Lung (tissue), 12 donors: ENCODE measurements around the gene NCOA6. TPM values are rescaled to one million over a fixed set of nuclear protein-coding genes. Genes with fewer than 3 reads are reported as not detected.
A peak's percentile ranks its signal among the peaks of the same experiment; 100 is the strongest.

Experiments used
- ATAC-seq: fragments of 200-7000 bp; cut with Tn5 transposase; one replicate; pipeline ENCODE4 v1.9.1; 2020; ENCODE audit warnings: moderate number of reproducible peaks; ENCODE audit not compliant: insufficient read depth, low FRiP score
- DNase-seq, 3 donors: peaks; one replicate each; pipeline ENCODE4 v3.0.0-alpha.2; 2013 to 2017
- H3K27ac ChIP-seq, 2 donors: one replicate each; pipeline ENCODE4 v1.5.1; 2013; ENCODE audit warnings: mild to moderate bottlenecking in 2 of 2, moderate library complexity in 2 of 2, control low read depth in 1 of 2, inconsistent platforms in 1 of 2, low read depth in 1 of 2, low read length in 1 of 2
- H3K27me3 ChIP-seq, 3 donors: one replicate each; pipeline ENCODE4 v1.5.1; 2013; ENCODE audit warnings: low read length in 2 of 3; ENCODE audit not compliant: control insufficient read depth in 3 of 3, insufficient read depth in 3 of 3
- H3K36me3 ChIP-seq, 4 donors: one replicate each; pipeline ENCODE4 v1.5.1; 2013; ENCODE audit warnings: low read length in 4 of 4, mild to moderate bottlenecking in 1 of 4, moderate library complexity in 1 of 4; ENCODE audit not compliant: control insufficient read depth in 4 of 4, insufficient read depth in 4 of 4
- H3K4me1 ChIP-seq, 5 donors: one replicate each; pipeline ENCODE4 v1.5.1; 2013; ENCODE audit warnings: low read length in 5 of 5, mild to moderate bottlenecking in 2 of 5, moderate library complexity in 1 of 5; ENCODE audit not compliant: control insufficient read depth in 5 of 5, insufficient read depth in 5 of 5
- H3K4me3 ChIP-seq: one replicate; pipeline ENCODE4 v1.5.1; 2013; ENCODE audit warnings: mild to moderate bottlenecking, control low read depth, moderate library complexity
- H3K9ac ChIP-seq, 2 donors: one replicate each; pipeline ENCODE4 v1.5.1; 2013; ENCODE audit warnings: low read length in 2 of 2, control low read depth in 1 of 2; ENCODE audit not compliant: insufficient read depth in 1 of 2
- H3K9me3 ChIP-seq, 4 donors: one replicate each; pipeline ENCODE4 v1.5.1; 2013; ENCODE audit warnings: low read length in 3 of 4, mild to moderate bottlenecking in 1 of 4, moderate library complexity in 1 of 4; ENCODE audit not compliant: control insufficient read depth in 4 of 4, insufficient read depth in 3 of 4
- WGBS, 2 donors: extraction: QIAGEN DNeasy Blood & Tissue Kit; methylation state at CpG; one replicate each; pipeline ENCODE4 v1.1.7; 2013; 5-methylcytosine and 5-hydroxymethylcytosine counted together
- polyA plus RNA-seq, 2 donors: library from polyadenylated mRNA; stranded (reverse); fragments of 200-250 nt; gene quantifications; one replicate each; pipeline ENCODE4 v1.2.1, GENCODE V29; 2013
- total RNA-seq, 2 donors: library from RNA; depleted of rRNA in 1 of 2; stranded (reverse); fragments of >200 nt in 1 of 2; gene quantifications; one replicate each; pipeline ENCODE4 v1.2.1, GENCODE V29; 2014 to 2021
- TF ChIP-seq, protein P1 (sequence below): IDR thresholded peaks from 2 replicates; pipeline ENCODE4 v1.5.1; 2012; ENCODE audit warnings: mild to moderate bottlenecking; ENCODE audit errors: control extremely low read depth, extremely low read depth
- donor health status: control.
- donor health status: control.
- donor health status: Bipolar disorder and iron deficiency.
- donor health status: healthy.
- donor health status: DM: yes; HTN: yes; CAD: no.

NCOA6 gene
- total and polyA plus RNA-seq, 4 donors, result 13.2 to 27.5 (median 21.8) TPM

DNA sequence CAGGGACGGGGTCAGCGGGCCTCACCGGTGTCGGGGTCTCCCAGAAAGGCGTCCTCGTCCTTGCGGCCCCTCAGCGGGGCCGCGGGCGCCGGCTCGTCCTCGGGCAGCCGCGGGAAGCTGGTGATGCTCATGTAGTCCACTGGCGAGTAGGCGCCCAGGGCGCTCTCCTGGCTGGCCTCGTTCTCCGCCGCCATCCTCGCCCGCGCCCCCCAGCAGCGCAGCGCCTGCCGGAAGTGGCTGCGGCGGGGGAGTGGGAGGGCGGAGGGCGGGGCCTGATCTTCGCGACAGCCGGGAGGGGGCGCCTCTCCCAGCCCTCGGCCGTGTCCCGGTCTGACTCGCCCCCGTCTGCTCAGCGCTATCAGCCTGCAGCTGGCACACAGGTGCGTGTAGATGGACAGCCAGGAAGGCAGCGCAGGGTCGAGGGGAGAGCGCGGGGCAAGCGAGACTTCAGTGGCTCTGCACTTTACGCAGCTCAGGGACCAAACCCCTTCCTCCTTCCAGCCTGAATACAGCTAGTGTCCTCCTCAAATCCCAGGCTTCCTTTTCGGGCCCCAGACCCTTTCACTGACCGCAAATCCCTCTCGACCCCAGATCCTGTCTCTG lies 47.3 kb upstream of the NCOA6 start, which contains the start of gene GGT7:
TSS of gene GGT7 (minus strand) at position 235 of the 603 bp plus-strand sequence. CDS start at position 194, 41 bp downstream.
- Histone ChIP-seq H3K36me3 (no peaks in the 10 kb centered on the region), H3K4me1 (peaks cover 0 to 24% (median 2%) of the 10 kb centered on the region in 5 donors), H3K27ac (peak within 1 kb of the TSS; percentile 9 to 55), H3K9me3 (no peaks in the 10 kb centered on the region), H3K9ac (peak within 1 kb of the TSS; percentile 28 to 80), H3K4me3 (peak within 1 kb of the TSS; percentile 61), H3K27me3 (no peaks in the 10 kb centered on the region)
- DNase-seq, result peak; percentile 70 to 84 (median 84)
- peak; percentile 37 for ATAC-seq
- TF ChIP-seq, protein P1, sequence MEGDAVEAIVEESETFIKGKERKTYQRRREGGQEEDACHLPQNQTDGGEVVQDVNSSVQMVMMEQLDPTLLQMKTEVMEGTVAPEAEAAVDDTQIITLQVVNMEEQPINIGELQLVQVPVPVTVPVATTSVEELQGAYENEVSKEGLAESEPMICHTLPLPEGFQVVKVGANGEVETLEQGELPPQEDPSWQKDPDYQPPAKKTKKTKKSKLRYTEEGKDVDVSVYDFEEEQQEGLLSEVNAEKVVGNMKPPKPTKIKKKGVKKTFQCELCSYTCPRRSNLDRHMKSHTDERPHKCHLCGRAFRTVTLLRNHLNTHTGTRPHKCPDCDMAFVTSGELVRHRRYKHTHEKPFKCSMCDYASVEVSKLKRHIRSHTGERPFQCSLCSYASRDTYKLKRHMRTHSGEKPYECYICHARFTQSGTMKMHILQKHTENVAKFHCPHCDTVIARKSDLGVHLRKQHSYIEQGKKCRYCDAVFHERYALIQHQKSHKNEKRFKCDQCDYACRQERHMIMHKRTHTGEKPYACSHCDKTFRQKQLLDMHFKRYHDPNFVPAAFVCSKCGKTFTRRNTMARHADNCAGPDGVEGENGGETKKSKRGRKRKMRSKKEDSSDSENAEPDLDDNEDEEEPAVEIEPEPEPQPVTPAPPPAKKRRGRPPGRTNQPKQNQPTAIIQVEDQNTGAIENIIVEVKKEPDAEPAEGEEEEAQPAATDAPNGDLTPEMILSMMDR, result peak; percentile 61
- 1 to 3% methylated on average over 23 to 52 of the region's 52 CpGs for whole genome bisulfite sequencing, 2 donors

DNA sequence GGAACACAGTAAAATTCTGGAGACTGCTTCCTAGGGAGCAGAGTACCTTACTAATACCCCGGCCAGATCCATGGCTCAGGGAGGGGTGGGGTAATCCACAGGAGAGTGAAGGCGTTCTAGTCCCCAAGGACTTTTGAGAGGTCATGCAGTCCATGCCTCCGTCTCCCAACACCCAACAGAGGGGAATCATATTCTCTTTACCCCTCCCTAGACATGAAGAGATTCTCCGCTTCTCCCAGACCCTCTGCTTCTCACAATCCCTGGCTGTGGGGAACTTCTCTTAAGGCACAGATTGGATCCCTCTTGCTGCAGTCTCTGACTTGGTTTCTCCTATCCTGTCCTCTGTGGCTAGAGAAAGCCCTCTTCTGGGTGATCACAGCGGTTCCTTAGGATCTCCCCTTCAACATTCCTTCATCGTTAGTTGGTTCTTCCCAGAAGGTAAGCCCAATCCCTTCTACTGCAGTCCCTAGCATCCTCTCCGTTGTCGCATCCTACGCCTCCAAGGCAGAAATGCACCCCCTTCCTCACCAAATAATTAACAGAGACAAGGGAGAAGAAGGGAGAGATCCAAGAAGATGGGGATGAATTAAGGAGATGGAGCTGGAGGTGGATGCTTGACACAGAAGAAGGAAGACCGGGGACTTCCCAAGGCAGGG lies 46.6 kb upstream of the NCOA6 start:
- H3K9ac ChIP-seq, result peak overlapping the region; percentile 28 to 80
- H3K36me3 ChIP-seq, result no peaks in the 10 kb centered on the region
- DNase-seq (peak in 2 of 3 donors; percentile 13), ATAC-seq (no peak)
- peaks cover 0 to 24% (median 2%) of the 10 kb centered on the region in 5 donors for H3K4me1 ChIP-seq
- H3K27me3 ChIP-seq, result no peaks in the 10 kb centered on the region
- H3K4me3 ChIP-seq, result peak overlapping the region; percentile 61
- whole genome bisulfite sequencing, 2 donors, result 50 to 63% methylated on average over 10 of the region's 10 CpGs
- no peaks in the 10 kb centered on the region for H3K9me3 ChIP-seq
- H3K27ac ChIP-seq, result peak overlapping the region; percentile 9 to 55
- TF ChIP-seq, protein P1, result no peak

DNA sequence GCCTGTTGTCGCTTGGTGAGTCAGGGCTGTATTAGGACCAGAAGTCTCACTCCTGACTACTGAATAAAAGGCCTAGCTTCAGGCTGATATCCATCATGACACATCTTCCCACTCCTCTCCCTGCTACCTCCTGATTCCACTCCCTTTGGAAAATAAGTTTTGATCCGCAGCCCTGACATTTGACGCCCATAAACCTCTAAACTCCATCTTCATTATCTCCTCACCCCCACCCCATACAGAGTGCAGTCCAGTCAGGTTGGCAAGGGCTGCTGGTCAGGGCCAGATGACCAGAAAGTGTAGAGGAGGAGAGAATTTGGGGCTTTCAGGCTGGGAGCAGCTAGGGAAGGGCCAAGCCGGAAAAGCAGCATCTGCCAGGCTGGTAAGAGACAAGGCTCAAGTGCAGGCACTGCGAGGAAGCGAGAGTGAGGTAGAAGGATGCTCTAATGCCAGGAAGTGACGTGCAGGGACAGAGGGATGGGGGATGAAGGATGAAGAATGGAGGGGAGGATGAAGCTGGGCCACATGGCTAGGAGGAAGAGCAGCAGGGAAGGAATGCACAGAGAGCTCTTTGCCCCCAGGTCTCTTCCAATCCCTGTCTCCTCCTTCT lies 46.0 kb upstream of the NCOA6 start:
- TF ChIP-seq, protein P1, result no peak
- peaks cover 0 to 24% (median 2%) of the 10 kb centered on the region in 5 donors for H3K4me1 ChIP-seq
- ATAC-seq (no peak), DNase-seq (no peak)
- H3K27me3 ChIP-seq, result no peaks in the 10 kb centered on the region
- no peak overlapping the region for H3K4me3 ChIP-seq
- no peak overlapping the region for H3K9ac ChIP-seq
- 95 to 96% methylated on average over 7 of the region's 7 CpGs for WGBS, 2 donors
- H3K9me3 ChIP-seq, result no peaks in the 10 kb centered on the region
- no peaks in the 10 kb centered on the region for H3K36me3 ChIP-seq
- H3K27ac ChIP-seq, result no peak overlapping the region
